GM18517 (cell line): Measurements from ENCODE around the gene TIAM2.
"Not testable (repeated sequence)": the region's sequence is repeated elsewhere in the genome, so short reads cannot be mapped to it uniquely, and the experiment has no call there.

Experiments
- ATAC-seq: cut with Tn5 transposase; IDR thresholded peaks from one replicate; pipeline ENCODE4 v1.9.1; 2021; ENCODE audit warnings: mild to moderate bottlenecking, moderate library complexity; ENCODE audit not compliant: unreplicated experiment

Gene TIAM2

DNA sequence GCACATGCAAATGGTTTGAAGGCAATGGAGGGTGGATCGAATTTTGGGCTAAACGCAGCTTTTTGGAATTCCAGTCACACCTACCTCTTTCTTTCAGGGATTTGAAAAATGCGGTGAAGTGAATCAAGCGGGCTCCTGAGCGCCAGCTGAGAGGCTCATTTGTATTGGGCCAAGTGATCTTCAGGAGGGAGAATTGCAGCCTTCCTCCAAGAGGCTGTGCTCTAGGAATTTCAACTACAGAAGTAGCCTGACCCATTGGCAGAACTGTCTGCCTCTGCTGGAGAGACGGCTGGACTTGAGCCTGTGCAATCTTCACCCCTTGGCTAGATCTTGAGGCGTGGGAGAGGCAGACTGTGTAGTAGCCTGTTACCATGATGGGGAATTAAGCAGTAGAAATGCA, 5.7 kb upstream of the TIAM2 start:
- ATAC-seq: no peak

GRCh38 chr6:154991207-154991606, 3.9 kb upstream of the TIAM2 start:
- ATAC-seq: no peak

DNA sequence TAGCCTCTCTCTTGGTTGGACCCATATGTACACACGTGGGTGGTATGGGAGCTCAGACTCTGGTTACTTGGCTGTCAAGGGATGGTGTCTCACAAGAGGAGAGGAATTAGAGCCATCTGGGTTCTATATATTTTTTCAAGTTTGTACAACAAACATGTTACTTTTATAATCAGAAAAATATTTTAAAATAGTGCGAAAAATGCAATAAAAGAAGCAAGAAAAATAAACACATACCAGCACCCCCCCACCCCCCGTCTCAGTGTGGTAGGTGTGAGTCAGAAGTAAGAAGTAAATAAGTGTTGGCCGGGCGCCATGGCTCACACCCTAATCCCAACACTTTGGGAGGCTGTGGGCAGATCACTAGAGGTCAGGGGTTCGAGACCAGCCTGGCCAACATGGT, 2.1 kb upstream of the TIAM2 start:
- no peak for ATAC-seq

DNA sequence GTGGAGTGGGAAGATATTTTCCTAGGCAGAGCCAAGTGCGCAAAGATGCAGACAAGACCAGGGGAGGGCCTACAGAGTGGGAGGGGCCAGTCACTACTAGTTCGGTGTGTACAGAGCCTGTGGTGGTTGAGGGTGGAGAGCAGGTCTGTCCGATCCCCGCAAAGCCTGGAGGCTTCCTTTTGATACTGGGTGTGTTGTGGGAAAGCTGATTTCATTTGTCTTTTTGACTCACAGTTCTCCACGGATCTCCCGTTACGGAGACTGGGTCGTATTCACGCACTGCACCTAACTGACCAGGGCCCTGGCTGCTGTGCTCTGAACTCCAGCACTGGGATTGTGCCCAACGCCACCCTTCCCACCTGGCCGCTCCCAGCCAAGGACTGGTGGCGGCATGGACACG, 1.4 kb upstream of the TIAM2 start:
- ATAC-seq: no peak

DNA sequence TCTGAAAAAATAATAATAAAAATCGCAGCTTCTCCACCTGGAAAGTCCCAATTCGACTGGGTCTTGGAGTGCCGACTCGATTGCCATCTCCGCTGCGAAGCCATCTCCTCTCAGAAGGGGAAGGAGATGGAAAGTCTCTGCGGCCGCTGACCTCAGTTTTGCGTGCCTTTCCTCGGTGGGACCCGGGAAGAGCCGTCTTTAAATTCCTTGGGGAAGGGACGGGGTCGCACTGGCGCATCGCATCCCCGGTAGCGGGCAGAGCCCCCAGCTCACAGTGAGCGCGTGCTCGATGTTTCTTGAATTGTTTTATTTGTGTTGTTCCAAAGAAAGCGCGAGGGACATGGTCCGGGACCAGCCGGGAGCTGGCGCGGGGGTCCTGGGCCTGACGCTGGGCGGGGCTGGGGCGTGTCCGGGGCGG, 270 bp upstream of the TIAM2 start:
- ATAC-seq: no peak

- ATAC-seq: no peak
Measured at GRCh38 chr6:154996016-154996590, 988 bp downstream of the TIAM2 start.

- no peak for ATAC-seq
Measured at GRCh38 chr6:154996841-154997311, 1.8 kb downstream of the TIAM2 start.

DNA sequence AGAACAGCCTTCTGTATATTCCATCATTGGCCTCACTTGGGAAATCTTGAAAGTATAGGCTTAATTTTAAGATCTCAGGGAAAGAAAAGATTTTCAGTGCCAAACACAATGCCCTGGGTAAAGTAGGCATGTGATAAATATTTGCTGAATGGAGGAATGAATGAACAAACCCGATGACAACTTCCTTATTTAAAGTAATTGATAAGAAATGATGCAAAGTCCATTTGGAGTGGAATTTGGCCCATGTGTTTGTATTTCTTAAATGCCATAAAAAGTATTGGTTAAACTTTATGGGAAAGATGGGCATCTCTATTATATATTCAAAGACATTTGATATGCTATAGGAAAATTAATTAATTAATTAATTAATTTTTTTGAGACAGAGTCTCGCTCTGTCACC, 3.7 kb downstream of the TIAM2 start:
- ATAC-seq: no peak

DNA sequence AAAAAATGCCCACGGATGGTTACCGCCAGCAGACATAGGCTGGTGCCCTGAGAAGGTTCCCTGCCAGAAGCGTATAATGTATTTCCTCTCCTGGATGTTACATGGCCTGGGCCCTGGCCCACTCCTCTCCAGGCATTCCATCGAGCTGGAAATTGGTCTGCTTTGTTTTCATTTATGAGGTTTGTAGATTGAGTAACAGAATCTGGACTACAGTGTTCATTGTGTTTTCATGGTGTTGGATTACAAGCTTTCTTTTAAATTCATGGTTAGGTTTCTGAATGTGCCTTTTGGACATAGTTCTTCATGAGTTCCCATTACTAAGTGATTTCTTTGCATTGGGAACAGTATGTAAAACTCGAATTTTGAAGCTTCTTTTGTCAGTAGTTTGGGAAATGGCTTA, 6.4 kb downstream of the TIAM2 start:
- no peak for ATAC-seq

DNA sequence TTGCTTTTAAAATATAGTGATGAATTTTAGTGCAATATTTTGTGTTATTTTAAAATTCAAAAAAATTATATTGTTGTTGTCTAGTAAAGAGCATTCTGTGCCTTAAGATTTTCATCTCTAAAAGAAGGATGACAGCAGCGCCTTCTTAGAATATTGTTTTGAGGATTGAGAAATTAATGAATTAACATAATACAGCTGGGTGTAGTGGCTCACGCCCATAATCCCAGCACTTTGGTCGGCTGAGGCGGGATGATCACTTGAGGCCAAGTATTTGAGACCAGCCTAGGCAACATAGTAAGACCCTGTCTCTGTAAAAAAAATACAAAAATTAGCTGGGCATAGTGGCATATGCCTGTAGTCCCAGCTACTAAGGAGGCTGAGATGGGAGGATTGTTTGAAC, 6.8 kb downstream of the TIAM2 start:
- no peak for ATAC-seq

DNA sequence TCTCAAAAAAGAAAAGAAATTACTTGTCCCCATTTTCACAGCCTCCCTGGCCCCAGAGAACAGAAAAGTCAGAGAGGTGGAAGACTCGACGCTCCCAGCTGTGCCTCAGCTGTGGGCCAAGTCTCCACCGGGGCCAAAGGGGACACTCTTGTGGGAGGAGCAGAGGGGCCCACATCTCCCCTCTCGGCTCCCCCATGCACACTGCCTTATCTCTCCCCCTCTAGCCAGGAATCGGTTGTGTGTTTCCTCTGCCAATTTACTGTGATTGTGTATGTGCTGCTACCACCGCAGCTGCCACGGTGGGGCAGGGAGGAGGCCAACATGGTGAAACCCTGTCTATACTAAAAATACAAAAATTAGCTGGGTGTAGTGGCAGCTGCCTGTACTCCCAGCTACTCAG, 8.4 kb downstream of the TIAM2 start:
- ATAC-seq: no peak

- no peak for ATAC-seq
Measured at GRCh38 chr6:155004017-155004416, 8.9 kb downstream of the TIAM2 start.

- ATAC-seq: no peak
Measured at GRCh38 chr6:155004576-155005372, 9.7 kb downstream of the TIAM2 start.

GRCh38 chr6:155008625-155009024, 13.5 kb downstream of the TIAM2 start:
- ATAC-seq: no peak

DNA sequence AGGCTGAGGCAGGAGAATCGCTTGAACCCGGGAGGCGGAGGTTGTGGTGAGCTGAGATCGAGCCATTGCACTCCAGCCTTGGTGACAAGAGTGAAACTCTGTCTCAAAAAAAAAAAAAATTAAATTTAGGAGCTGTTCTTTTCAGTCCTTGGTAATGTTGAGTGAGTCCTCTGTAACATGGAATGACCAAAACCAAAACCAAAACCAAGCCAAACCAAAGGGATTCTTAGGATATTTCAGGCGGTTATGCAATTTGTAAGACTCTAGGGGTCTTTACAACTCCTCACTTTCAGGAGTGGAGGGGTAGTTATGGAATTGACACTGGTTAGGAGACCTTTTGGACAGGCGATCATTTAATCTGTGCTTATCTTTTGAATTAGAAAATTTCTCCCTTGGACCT, 15.8 kb downstream of the TIAM2 start:
- no peak for ATAC-seq

DNA sequence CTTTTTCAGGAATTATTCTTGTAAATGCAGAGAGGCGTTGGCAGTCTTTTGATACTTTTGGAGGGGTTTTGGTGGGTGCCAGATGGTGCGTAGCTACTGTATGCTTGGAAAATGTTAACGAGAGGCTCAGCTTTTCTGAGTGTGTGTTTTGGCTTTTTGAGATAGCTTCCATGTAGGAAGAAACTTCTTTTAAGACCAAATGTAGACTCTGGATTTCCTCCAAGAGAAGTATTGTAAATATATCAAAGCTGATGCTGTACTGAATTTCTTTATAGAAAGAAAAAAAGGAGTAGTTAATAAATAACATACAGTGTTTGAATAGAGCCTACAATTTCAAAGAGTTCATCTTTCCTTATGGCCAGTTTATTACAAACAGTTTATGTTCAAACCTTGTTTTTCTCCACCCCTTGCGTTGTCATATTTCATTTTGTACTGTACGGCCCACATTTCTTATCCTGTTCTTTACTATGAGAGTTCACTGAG, 16.7 kb downstream of the TIAM2 start:
- ATAC-seq: no peak

DNA sequence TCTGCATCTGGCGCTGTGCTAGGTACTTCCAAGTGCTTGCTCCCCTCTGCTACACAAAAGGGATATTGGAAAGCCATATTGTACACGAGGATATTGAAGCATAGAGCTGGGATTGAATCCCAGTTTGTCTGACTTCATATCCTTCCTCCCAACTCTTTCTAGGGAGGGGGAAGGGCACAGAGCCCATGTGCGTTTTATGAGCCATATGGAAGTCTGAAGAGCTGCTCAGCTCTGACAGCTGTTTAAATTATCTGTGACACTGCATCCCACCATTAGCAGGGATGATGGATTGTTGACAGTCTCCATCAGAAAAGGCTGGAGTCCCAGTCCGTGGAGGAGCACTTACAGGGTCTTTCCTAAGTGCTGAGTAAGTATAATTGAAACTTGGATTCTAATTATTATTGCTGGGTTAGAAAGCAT, 18.4 kb downstream of the TIAM2 start:
- no peak for ATAC-seq

DNA sequence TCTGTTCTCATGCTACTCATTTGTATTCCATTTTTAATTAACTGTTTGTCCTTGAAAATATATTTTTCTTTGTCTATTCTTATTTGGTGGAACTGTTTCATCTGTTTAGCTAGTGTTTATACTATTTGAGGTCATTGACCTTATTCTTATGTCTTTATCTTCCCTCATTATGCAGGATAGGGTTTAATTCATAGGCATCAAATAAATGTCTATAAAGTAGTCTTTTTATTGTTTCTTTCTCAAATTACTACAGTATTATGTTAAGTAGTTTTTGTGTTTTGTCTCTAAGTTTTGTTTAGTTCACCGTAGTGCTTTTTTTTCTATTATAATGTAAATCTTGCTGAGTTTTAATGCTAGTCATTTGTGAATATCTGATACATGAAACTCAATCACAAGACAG, 19.0 kb downstream of the TIAM2 start:
- no peak for ATAC-seq

GRCh38 chr6:155014670-155015300, 19.7 kb downstream of the TIAM2 start:
- no peak for ATAC-seq

DNA sequence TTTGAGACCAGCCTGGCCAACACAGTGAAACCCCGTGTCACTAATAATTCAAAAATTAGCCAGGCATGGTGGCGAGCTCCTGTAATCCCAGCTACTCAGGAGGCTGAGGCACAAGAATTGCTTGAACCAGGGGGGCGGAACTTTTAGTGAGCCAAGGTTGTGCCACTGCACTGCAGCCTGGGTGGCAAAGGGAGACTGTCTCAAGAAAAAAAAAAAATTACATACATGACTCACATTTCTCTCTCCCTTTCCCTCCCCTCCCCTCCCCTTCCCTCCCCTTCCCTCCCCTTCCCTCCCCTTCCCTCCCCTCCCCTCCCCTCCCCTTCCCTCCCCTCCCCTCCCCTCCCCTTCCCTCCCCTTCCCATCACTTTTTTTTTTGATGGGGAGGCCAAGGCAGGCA, 23.3 kb downstream of the TIAM2 start:
- ATAC-seq: not testable (repeated sequence)

DNA sequence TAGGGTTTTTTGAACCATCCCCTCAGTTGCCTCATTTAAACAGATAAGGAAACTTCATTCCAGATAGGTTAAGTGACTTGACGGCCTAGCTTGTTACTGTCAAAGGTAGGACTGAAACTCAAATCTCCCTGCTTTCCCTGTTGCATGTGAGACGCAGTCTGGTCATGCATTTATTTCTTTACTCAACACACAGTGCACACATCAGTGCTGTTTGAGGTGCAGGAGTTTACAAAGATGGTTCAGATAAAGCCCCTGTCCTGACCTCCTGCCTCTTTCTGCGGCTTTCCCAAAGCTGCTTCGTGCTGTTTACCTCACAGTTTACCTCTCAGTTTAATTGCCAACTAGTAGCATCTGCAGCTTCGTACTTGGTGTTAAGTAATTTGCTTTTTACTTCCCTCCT, 26.6 kb downstream of the TIAM2 start:
- ATAC-seq: no peak

DNA sequence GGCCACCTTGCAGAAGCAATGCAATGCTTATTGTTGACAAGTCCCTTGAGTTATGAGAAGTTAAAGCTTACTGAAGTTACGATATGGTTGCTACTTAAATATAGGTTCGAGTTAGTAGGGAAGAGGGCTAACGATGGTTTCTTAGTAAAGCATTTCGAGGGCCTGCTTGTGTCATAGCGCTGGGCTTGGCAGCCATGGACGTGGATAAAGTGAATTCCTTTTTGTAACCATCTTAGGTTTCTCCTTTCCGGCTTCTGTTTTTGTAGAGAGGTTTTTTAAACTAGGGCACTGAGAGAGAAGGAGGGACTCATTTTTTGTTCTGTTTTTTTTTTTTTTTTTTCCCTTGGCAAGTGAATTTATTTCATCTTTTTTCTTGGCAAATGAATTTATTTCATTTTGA, 27.6 kb downstream of the TIAM2 start:
- ATAC-seq: no peak
